HG03565 (cell line): ENCODE measurements around the gene RAD51B.
"Not testable (repeated sequence)": the region's sequence is repeated elsewhere in the genome, so short reads cannot be mapped to it uniquely, and the experiment has no call there.

Experiments
- ATAC-seq: cut with Tn5 transposase; IDR thresholded peaks from one replicate; pipeline ENCODE4 v1.9.1; 2021; ENCODE audit warnings: mild to moderate bottlenecking, moderate library complexity; ENCODE audit not compliant: unreplicated experiment

RAD51B gene

GRCh38 chr14:68696266-68696665 is 876.7 kb downstream of the RAD51B start:
- no peak for ATAC-seq

DNA sequence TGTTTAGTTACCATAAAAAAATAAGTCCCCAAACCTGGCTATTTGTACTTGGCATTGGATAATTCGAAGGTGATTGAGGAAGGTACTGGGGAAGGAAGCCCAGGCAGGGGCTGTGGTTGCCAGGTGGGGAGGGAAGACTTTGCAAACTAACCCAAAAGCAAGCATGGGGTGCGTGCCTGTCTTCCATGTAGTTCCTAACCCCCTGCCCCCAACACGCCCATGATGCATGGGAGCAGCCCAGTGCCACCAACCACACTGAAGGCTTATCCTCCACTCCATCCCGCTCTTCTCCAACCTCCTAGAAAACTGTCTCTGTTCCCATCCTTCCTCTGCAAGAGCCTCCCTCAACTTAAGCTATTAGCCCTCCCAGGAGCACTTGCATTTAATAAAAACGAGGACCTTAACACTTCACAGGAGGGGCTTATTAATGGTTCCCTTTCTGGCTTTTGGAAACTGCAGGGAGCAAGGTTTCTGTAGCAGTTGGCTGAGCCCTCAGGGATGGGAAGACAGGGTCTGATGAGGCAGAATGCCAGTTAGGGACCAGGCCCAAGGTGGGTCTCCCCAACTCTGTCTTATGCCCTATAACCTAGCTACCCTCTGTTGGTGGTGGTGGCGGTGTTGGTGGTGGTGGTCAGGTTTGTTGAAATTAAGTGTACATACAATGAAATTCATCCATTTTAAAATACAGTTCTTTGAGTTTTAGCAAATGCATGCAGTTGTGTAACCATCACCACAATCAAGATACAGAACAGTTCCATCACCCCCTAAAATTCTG is 877.3 kb downstream of the RAD51B start:
- ATAC-seq: no peak

DNA sequence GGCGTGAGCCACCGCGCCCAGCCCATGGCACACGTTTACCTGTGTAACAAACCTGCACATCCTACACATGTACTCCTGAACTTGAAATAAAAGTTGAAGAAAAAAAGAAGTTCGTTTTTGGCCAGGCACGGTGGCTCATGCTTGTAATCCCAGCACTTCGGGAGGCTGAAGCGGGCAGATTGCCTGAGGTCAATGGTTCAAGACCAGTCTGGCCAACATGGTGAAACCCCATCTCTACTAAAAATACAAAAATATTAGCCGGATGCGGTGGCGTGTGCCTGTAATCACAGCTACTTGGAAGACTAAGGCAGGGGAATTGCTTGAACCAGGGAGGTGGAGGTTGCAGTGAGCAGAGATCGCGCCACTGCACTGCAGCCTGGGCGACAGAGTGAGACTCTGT is 879.2 kb downstream of the RAD51B start:
- not testable (repeated sequence) for ATAC-seq

DNA sequence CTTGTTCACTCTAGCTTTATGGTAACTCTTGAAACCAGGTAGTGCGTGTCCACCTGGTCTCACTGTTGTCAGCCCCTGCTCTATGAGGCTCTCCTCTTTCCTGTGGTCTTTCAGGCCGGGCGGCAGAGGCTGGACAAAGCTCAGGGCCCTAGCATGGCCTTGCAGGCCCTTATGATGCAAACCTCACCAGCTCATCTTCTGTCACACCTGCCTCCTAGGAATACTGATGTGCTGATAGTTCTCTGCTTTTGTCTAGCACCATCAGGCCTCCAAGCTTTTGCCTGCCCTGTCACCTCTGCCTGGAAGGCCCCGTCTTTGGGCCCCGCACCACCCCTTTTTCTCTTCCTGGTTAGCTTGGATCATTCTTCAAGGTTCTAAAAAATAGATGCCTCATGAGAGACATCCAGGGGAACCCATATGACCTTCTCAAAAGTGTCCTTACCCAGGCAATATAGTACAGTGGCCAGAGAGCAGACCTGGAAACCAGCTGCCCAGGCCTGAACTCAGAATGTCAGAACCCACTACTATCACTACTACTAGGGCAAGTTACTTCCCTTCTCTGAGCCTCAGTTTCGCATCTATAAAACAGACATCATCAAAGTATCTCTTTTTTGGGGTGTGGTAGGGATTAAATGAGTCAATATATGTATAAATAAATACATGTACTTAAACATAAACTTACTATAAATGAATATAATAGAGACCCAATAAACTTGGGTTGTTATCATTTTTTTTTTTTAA is 881.6 kb downstream of the RAD51B start:
- ATAC-seq: no peak

DNA sequence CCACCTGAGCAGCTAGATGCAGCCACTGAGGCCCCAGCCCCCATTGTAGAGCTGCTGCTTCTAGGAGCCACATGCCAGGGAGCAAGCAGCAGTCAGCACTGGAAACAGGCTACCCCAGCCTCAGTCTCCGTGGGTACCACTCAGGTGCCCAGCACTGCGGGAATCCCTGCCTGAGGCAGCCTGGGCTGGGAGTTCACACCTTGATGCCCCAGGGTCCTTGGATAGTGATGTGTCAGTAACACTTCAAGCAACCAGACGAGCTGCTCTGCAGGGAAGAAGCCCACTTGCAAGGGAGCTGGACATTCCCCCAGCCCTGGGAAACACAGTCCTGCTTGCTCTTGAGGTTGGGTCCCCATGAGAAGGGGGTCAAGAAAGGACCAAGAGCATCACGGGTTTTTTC is 882.6 kb downstream of the RAD51B start:
- no peak for ATAC-seq

GRCh38 chr14:68702578-68702977 is 883.0 kb downstream of the RAD51B start:
- no peak for ATAC-seq

DNA sequence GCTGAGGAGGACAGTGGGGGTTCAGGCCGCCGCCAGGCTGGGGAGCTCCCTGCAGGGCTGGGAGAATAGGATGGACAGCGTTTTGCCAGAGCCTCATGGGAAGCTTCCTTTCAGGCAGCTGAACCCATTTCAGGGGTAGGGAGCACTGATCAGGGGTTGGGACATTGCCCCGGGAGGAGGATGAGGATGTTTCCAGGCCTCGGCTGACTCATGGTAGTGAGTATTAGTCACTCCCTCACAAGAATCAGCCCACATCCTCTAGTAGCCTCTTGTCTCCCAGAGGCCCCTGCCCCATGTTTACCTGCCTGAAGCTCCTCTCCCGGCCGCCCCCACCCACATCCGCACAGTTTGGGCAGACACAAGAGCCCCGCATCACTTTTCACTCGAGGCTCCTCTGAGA is 883.5 kb downstream of the RAD51B start:
- no peak for ATAC-seq

DNA sequence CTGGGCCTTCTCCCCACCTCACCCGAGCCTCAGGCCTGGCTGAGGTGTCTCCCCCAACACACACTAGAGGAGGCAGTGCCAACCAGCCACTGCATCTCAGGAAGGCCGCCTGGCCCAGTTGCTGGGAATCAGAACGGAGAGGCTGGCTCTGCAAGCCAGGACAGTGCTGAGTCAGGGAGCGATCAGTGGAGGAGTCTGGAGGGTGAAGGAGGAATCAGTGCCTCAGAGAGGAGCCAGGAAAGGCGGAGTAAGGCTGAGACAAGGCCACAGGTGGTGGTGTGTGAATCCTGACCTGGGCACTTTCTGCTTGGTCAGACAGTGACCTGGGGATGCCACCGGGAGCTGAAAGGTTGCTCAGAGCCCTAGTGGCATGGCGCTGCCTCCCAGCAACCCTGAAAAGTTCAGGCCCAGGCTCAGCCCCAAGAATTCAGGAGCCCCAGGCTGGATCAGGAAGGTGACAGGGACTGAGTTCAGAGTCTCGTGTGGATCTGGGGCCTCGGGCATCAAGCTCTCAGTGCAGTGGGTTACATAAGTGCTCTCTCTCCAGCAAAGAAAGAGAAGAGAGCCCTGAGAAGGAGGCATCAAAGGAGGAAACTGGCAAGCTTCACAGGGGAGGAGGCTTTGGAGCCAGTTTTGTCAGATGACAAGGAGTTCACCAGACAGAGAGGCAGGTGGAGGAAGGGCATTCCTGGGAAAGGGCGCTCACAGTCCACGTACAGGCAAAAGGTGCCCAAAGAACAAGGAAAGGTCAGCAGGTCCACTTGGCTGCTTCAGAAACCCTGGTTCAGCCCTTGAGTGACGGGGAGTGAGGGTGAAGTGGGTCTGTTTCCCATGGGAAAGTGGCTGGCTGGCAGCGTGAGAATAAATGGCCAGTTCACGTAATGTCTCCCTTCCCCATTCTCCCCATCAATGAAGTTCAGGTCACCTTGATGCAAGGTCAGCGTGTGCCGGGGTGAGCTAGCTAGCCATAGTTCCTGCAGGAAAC is 885.4 kb downstream of the RAD51B start:
- ATAC-seq: no peak

DNA sequence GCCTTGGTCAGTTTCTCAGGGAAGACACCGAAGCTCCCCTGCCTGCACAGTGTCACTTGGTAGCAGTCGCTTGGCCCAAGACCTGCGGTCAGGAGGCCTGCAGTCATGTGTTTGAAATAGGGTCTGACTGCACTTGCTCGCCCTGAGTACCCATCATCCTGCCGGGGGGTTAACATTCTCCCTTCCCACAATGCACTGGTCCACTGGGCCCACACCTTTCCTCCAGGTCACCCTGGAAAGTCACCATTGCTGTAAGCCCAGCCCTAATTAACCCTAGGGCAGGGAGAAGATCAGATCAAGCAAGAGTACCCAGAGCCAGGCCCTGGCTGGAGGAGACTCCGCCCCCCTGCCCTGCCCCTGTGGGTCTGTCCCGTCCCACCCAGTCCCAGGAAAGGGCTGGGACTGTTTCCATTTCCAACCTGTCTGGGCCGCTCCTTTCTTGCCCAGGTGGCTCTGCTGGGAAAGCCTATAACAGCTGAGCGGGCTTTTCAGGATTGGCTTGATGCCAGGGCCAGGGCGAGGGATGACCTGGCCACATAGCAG is 886.2 kb downstream of the RAD51B start:
- ATAC-seq: no peak

GRCh38 chr14:68707482-68707881 is 887.9 kb downstream of the RAD51B start:
- no peak for ATAC-seq

GRCh38 chr14:68708343-68708742 is 888.8 kb downstream of the RAD51B start:
- no peak for ATAC-seq

- no peak for ATAC-seq
Observed at GRCh38 chr14:68709007-68709406, 889.4 kb downstream of the RAD51B start.

GRCh38 chr14:68710776-68711175 is 891.2 kb downstream of the RAD51B start:
- no peak for ATAC-seq

GRCh38 chr14:68711561-68712309 is 892.2 kb downstream of the RAD51B start:
- ATAC-seq: no peak

- ATAC-seq: no peak
Observed at GRCh38 chr14:68712703-68713370, 893.3 kb downstream of the RAD51B start.

GRCh38 chr14:68713782-68714181 is 894.2 kb downstream of the RAD51B start:
- no peak for ATAC-seq

DNA sequence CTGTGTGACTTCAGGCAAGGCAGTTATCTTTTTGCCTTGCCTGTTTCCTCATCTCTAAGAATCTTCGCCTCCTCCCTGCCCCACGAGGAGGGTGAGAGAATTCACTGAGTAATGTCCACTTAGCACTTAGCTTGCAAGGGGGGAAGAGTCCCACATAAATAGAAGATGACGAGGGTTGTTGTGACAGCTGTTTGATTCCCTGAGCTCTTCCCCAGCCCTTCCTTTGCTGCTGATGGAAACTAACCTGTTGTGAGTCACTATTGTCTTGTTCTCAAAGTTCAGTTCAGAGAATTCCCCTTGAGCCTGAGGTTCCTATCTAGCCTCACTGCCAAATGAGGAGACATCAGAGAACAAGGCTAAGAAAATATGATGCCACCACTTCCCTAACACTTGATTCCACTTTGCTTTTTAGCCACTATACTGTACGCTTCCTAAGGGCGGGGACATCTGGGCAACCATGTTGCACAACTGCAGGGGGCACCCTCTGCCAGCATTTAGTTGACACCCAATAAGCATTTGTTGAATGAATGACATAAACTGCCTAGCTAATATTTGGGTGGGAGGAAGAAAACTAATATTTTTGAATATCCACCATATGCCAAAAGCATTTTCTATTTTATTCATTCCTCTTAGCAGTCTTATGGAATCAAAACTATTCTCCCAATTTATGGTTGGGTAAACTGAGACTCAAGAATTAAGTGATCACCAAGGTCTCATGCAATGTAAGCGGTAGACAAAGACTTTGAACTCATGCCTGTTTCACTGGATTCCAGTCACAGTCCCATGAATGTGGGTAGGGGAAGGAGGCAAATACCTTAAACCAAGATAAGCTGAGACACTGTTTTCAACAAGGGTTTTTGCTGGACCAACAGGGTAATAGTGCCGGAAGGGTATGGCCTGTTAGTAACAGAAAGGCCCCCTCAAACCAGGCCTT is 895.7 kb downstream of the RAD51B start:
- ATAC-seq: no peak

- no peak for ATAC-seq
Observed at GRCh38 chr14:68716698-68717097, 897.1 kb downstream of the RAD51B start.
